ENCODE results near the gene RBM15. TPM values are rescaled to one million over a fixed set of nuclear protein-coding genes. Genes with fewer than 3 reads are reported as not detected.

The RBM15 gene
- total RNA-seq, 1 donor: 54.0 TPM

GRCh38 chr1:110393691-110394492 lies 54.7 kb downstream of the RBM15 start:
- H3K4me3 ChIP-seq (ENCODE audit: low read depth, low read length): no peak overlapping the region
- no peak for TF ChIP-seq CTCF (IDR thresholded peaks at IDR 0.05; ENCODE audit: insufficient read depth, low read depth, low read length)
- peak; percentile 93 for DNase-seq (ENCODE audit: low read depth)

GRCh38 chr1:110394493-110394820 lies 55.3 kb downstream of the RBM15 start:
- H3K4me3 ChIP-seq (ENCODE audit: low read depth, low read length): no peak overlapping the region
- no peak for TF ChIP-seq CTCF (IDR thresholded peaks at IDR 0.05; ENCODE audit: insufficient read depth, low read depth, low read length)
- no peak for DNase-seq (ENCODE audit: low read depth)

Other genes with a start within 250 kb of the RBM15 start
- gene UBL4B, start 226.9 kb upstream of the RBM15 start, total RNA-seq: under 0.01 TPM in 1 of 2 replicates, not detected in the other
- gene SLC6A17, start 188.9 kb upstream of the RBM15 start, total RNA-seq: under 0.01 TPM in 2 replicates
- gene KCNC4, start 129.1 kb upstream of the RBM15 start, total RNA-seq: 0.64 and 1.7 TPM in 2 replicates
- gene SLC16A4, start 51.6 kb downstream of the RBM15 start, total RNA-seq: 73.4 and 241 TPM in 2 replicates
- gene LAMTOR5, start 68.3 kb downstream of the RBM15 start, total RNA-seq: 57.3 and 64.3 TPM in 2 replicates
- gene PROK1, start 111.8 kb downstream of the RBM15 start, total RNA-seq: not detected in 2 replicates
- gene KCNA10, start 179.8 kb downstream of the RBM15 start, total RNA-seq: not detected in 2 replicates

Data from fibroblast of villous mesenchyme (primary cell).